Skeletal muscle tissue (tissue), 4 donors: Measurements from ENCODE around the gene ZNRF1. TPM values are rescaled to one million over a fixed set of nuclear protein-coding genes. Genes with fewer than 3 reads are reported as not detected.

Experiments
- H3K27ac ChIP-seq: one replicate; pipeline ENCODE4 v1.7.0; 2013; ENCODE audit warnings: mild to moderate bottlenecking, low read depth, low read length, inconsistent platforms
- H3K27me3 ChIP-seq, 3 donors: one replicate each; pipeline ENCODE4 v1.7.0; 2013; ENCODE audit warnings: low read length in 3 of 3; ENCODE audit not compliant: control insufficient read depth in 3 of 3, insufficient read depth in 3 of 3
- H3K36me3 ChIP-seq, 3 donors: one replicate each; pipeline ENCODE4 v1.7.0; 2013; ENCODE audit warnings: low read length in 3 of 3; ENCODE audit not compliant: control insufficient read depth in 3 of 3, insufficient read depth in 3 of 3
- H3K4me1 ChIP-seq, 3 donors: one replicate each; pipeline ENCODE4 v1.7.0; 2013; ENCODE audit warnings: low read length in 3 of 3, mild to moderate bottlenecking in 3 of 3; ENCODE audit not compliant: control insufficient read depth in 3 of 3, insufficient read depth in 3 of 3
- H3K4me3 ChIP-seq, 3 donors: one replicate each; pipeline ENCODE4 v1.7.0; 2013; ENCODE audit warnings: low read length in 3 of 3
- H3K9ac ChIP-seq, 3 donors: one replicate each; pipeline ENCODE4 v1.7.0; 2013; ENCODE audit warnings: low read length in 3 of 3, mild to moderate bottlenecking in 3 of 3, moderate library complexity in 2 of 3, low read depth in 1 of 3
- H3K9me3 ChIP-seq, 3 donors: one replicate each; pipeline ENCODE4 v1.7.0; 2013; ENCODE audit warnings: low read length in 3 of 3; ENCODE audit not compliant: control insufficient read depth in 3 of 3
- total RNA-seq: library from RNA; depleted of rRNA; stranded (reverse); fragments of >200 nt; gene quantifications from one replicate; pipeline ENCODE4 v1.2.3, GENCODE V29; 2014
- donor health status: Osteomylitis.

The ZNRF1 gene
- total RNA-seq, 1 donor from 2014 or later, result 7.8 TPM

- Histone ChIP-seq H3K9ac (peak overlapping the region; percentile 90 to 95 (median 90)), H3K27me3 (no peaks in the 10 kb centered on the region), H3K4me1 (peaks cover 53 to 62% (median 55%) of the 10 kb centered on the region in 3 donors), H3K4me3 (peak overlapping the region; percentile 87 to 95 (median 95)), H3K9me3 (no peaks in the 10 kb centered on the region), H3K36me3 (peaks cover 7 to 22% (median 20%) of the 10 kb centered on the region in 3 donors), H3K27ac (peak overlapping the region; percentile 96)
Observed at GRCh38 chr16:75114946-75115825, 116.4 kb downstream of the ZNRF1 start.

- peak within 1 kb of the TSS; percentile 96 for H3K27ac ChIP-seq
- H3K9me3 ChIP-seq, result no peaks in the 10 kb centered on the region
- H3K4me1 ChIP-seq, result peaks cover 42 to 51% (median 44%) of the 10 kb centered on the region in 3 donors
- peaks cover 7 to 22% (median 20%) of the 10 kb centered on the region in 3 donors for H3K36me3 ChIP-seq
- H3K4me3 ChIP-seq, result peak within 1 kb of the TSS; percentile 87 to 95 (median 95)
- H3K9ac ChIP-seq, result peak within 1 kb of the TSS; percentile 90 to 95 (median 90)
- no peaks in the 10 kb centered on the region for H3K27me3 ChIP-seq
Observed at GRCh38 chr16:75116081-75116910, 117.5 kb downstream of the ZNRF1 start, which contains the start of gene LDHD. LDHD (minus strand) TSS chr16:75116780; CDS start chr16:75116720, 60 bp downstream.

DNA sequence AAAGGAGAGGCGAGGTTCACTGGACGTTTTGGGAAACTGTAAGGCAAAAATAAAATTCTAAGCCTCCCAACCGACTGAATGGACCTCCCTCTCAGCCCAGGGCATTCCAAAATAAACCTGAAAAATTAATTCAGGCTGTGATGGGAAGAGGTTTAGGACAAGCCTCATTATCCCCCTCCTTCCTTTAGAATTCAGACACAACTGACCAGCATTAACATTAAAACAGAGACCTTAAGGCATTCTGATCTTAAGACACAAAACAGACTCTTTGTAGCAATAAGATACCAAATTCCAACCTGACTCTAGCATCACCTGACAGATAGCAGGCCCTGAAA, 118.1 kb downstream of the ZNRF1 start:
- H3K9ac ChIP-seq, result peak overlapping the region in 1 of 3 donors; percentile 95
- H3K4me3 ChIP-seq, result peak overlapping the region; percentile 87 to 95 (median 95)
- H3K27ac ChIP-seq, result peak overlapping the region; percentile 96

GRCh38 chr16:75118943-75119539, 120.2 kb downstream of the ZNRF1 start:
- H3K36me3 ChIP-seq, result peaks cover 1 to 8% (median 2%) of the 10 kb centered on the region in 3 donors
- no peak overlapping the region for H3K9ac ChIP-seq
- no peaks in the 10 kb centered on the region for H3K27me3 ChIP-seq
- peaks cover 0 to 3% (median 3%) of the 10 kb centered on the region in 3 donors for H3K9me3 ChIP-seq
- H3K27ac ChIP-seq, result no peak overlapping the region
- peaks cover 17 to 23% (median 17%) of the 10 kb centered on the region in 3 donors for H3K4me1 ChIP-seq
- H3K4me3 ChIP-seq, result no peak overlapping the region

More for the DNA sequence above, 118.1 kb downstream of the ZNRF1 start:
- Histone ChIP-seq H3K4me1 (peaks cover 36 to 45% (median 39%) of the 10 kb centered on the region in 3 donors), H3K27me3 (no peaks in the 10 kb centered on the region), H3K36me3 (peaks cover 7 to 22% (median 20%) of the 10 kb centered on the region in 3 donors), H3K9me3 (peaks cover 0 to under 1% (median 0%) of the 10 kb centered on the region in 3 donors)

- H3K4me3 ChIP-seq, result no peak overlapping the region
- no peak overlapping the region for H3K9ac ChIP-seq
- H3K9me3 ChIP-seq, result peaks cover 0 to 3% (median 3%) of the 10 kb centered on the region in 3 donors
- H3K27me3 ChIP-seq, result no peaks in the 10 kb centered on the region
- peaks cover 0 to under 1% (median 0%) of the 10 kb centered on the region in 3 donors for H3K36me3 ChIP-seq
- H3K4me1 ChIP-seq, result peaks cover 9 to 11% (median 9%) of the 10 kb centered on the region in 3 donors
- no peak overlapping the region for H3K27ac ChIP-seq
Observed at GRCh38 chr16:75120253-75120652, 121.4 kb downstream of the ZNRF1 start.

GRCh38 chr16:75121949-75122568, 123.2 kb downstream of the ZNRF1 start:
- no peaks in the 10 kb centered on the region for H3K27me3 ChIP-seq

DNA sequence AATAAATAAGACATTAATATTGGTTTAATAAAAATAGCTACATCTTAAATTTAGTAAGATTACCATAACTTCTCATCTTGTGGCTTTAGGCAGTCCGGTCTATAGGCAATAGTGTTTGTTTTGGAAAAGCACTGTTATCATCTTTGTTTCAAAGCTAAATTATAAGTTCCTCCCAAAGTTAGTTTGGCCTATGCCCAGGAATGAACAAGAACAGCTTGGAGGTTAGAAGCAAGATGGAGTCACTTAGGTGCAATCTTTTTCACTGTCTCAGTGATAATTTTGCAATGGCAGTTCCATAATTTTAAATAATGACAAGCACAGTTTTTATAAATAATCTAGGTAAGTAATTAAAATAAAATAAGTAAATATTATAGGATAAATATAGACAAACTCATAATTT, 123.8 kb downstream of the ZNRF1 start:
- Histone ChIP-seq H3K27me3 (no peaks in the 10 kb centered on the region), H3K4me1 (no peaks in the 10 kb centered on the region), H3K27ac (no peak overlapping the region), H3K4me3 (no peak overlapping the region), H3K9ac (no peak overlapping the region), H3K9me3 (peaks cover 0 to 3% (median 3%) of the 10 kb centered on the region in 3 donors), H3K36me3 (no peaks in the 10 kb centered on the region)

More at GRCh38 chr16:75121949-75122568, 123.2 kb downstream of the ZNRF1 start:
- H3K27ac ChIP-seq, result no peak overlapping the region
- no peak overlapping the region for H3K4me3 ChIP-seq
- H3K9ac ChIP-seq, result no peak overlapping the region
- H3K4me1 ChIP-seq, result peaks cover 0 to 1% (median under 1%) of the 10 kb centered on the region in 3 donors
- H3K36me3 ChIP-seq, result no peaks in the 10 kb centered on the region
- peaks cover 0 to 3% (median 3%) of the 10 kb centered on the region in 3 donors for H3K9me3 ChIP-seq

GRCh38 chr16:75127713-75128415, 129.0 kb downstream of the ZNRF1 start:
- Histone ChIP-seq H3K4me1 (no peaks in the 10 kb centered on the region), H3K36me3 (no peaks in the 10 kb centered on the region), H3K9me3 (no peaks in the 10 kb centered on the region), H3K27me3 (no peaks in the 10 kb centered on the region), H3K9ac (no peak overlapping the region), H3K4me3 (no peak overlapping the region), H3K27ac (no peak overlapping the region)
